C4-2B (cell line): ENCODE results near the gene TVP23A.

ENCODE experiments used
- CTCF ChIP-seq: fragments of 450-650 bp; conservative IDR thresholded peaks from 2 replicates; pipeline ENCODE4 v1.5.1; 2017; ENCODE audit warnings: mild to moderate bottlenecking
- ZFX ChIP-seq: fragments of 450-650 bp; IDR thresholded peaks from 2 replicates; pipeline ENCODE4 v1.6.1; 2017

GRCh38 chr16:10838621-10839278 is 20.2 kb upstream of the TVP23A start:
- no peak for TF ChIP-seq CTCF
- TF ChIP-seq ZFX: no peak
